Cardiac muscle cell (in vitro differentiated cells and primary cell): ENCODE data around the gene SHISA3. TPM values are rescaled to one million over a fixed set of nuclear protein-coding genes. Genes with fewer than 3 reads are reported as not detected.
"Not testable (repeated sequence)": the region's sequence is repeated elsewhere in the genome, so short reads cannot be mapped to it uniquely, and the experiment has no call there.

Source experiments
- DNase-seq, 2 donors: peaks; one replicate each; pipeline versions ENCODE4 v3.0.0 to v3.0.0-alpha.2; 2010 to 2017; ENCODE audit warnings: low read depth in 1 of 2, low spot score in 1 of 2
- H3K27ac ChIP-seq: fragments of 200-600 bp; sonication (generic); 2 replicates; pipeline ENCODE4 v1.5.1; 2016
- H3K27me3 ChIP-seq: fragments of 200-600 bp; sonication (generic); 2 replicates; pipeline ENCODE4 v1.6.0; 2016; ENCODE audit warnings: control low read depth
- H3K36me3 ChIP-seq: fragments of 200-600 bp; sonication (generic); 2 replicates; pipeline ENCODE4 v1.5.1; 2016; ENCODE audit warnings: control low read depth
- H3K4me1 ChIP-seq: fragments of 200-600 bp; sonication (generic); 2 replicates; pipeline ENCODE4 v1.8.1; 2017; ENCODE audit warnings: low read depth, mild to moderate bottlenecking, mixed run types
- H3K4me3 ChIP-seq: fragments of 200-600 bp; sonication (generic); 2 replicates; pipeline ENCODE4 v1.5.1; 2016; ENCODE audit warnings: mild to moderate bottlenecking
- H3K9me3 ChIP-seq: fragments of 200-600 bp; sonication (generic); 2 replicates; pipeline ENCODE4 v1.5.1; 2017; ENCODE audit warnings: low read depth, mild to moderate bottlenecking, control low read depth
- CTCF ChIP-seq: IDR thresholded peaks from 2 replicates; pipeline ENCODE4 v1.5.1; 2012; ENCODE audit warnings: low read depth, mild to moderate bottlenecking, low read length
- polyA plus RNA-seq: library from polyadenylated mRNA; unstranded; fragments of >200 nt; fragmentation: Nextera tagmentation; extraction: Ambion mirVana; gene quantifications from 2 replicates; pipeline ENCODE4 v1.2.1, GENCODE V29; 2016
- total RNA-seq: library from RNA; depleted of rRNA; stranded (reverse); fragments of >200 nt; gene quantifications from 2 replicates; pipeline ENCODE4 v1.2.3, GENCODE V29; 2016

The SHISA3 gene
- total and polyA plus RNA-seq, 2 experiments from 2014 or later: 12.7 to 13.3 TPM

GRCh38 chr4:42364266-42365053 lies 32.8 kb upstream of the SHISA3 start:
- no peak for DNase-seq
- H3K27me3 ChIP-seq: peaks cover 4% of the 10 kb centered on the region

GRCh38 chr4:42366959-42367358 lies 30.3 kb upstream of the SHISA3 start:
- no peaks in the 10 kb centered on the region for H3K36me3 ChIP-seq
- H3K9me3 ChIP-seq: no peaks in the 10 kb centered on the region
- DNase-seq: no peak
- H3K4me3 ChIP-seq: no peak overlapping the region
- H3K4me1 ChIP-seq: no peaks in the 10 kb centered on the region
- TF ChIP-seq CTCF: no peak
- no peak overlapping the region for H3K27ac ChIP-seq
- no peaks in the 10 kb centered on the region for H3K27me3 ChIP-seq

More at GRCh38 chr4:42364266-42365053, 32.8 kb upstream of the SHISA3 start:
- Histone ChIP-seq H3K36me3 (no peaks in the 10 kb centered on the region), H3K9me3 (no peaks in the 10 kb centered on the region), H3K27ac (no peak overlapping the region), H3K4me3 (no peak overlapping the region), H3K4me1 (no peaks in the 10 kb centered on the region)
- no peak for TF ChIP-seq CTCF

GRCh38 chr4:42369489-42369888 lies 27.8 kb upstream of the SHISA3 start:
- H3K27ac ChIP-seq: no peak overlapping the region
- H3K27me3 ChIP-seq: no peaks in the 10 kb centered on the region
- TF ChIP-seq CTCF: no peak
- no peaks in the 10 kb centered on the region for H3K9me3 ChIP-seq
- H3K4me3 ChIP-seq: no peak overlapping the region
- H3K36me3 ChIP-seq: no peaks in the 10 kb centered on the region
- no peak for DNase-seq
- H3K4me1 ChIP-seq: no peaks in the 10 kb centered on the region

- DNase-seq: peak; percentile 56 to 82
- TF ChIP-seq CTCF: peak; percentile 74
- Histone ChIP-seq H3K4me1 (no peaks in the 10 kb centered on the region), H3K9me3 (no peaks in the 10 kb centered on the region), H3K36me3 (no peaks in the 10 kb centered on the region), H3K4me3 (no peak overlapping the region), H3K27me3 (no peaks in the 10 kb centered on the region), H3K27ac (no peak overlapping the region)
Observed at GRCh38 chr4:42371305-42372252, 25.7 kb upstream of the SHISA3 start.

GRCh38 chr4:42372303-42372702 lies 25.0 kb upstream of the SHISA3 start:
- not testable (repeated sequence) for H3K36me3 ChIP-seq, H3K4me3 ChIP-seq, H3K9me3 ChIP-seq

More at GRCh38 chr4:42372303-42372702, 25.0 kb upstream of the SHISA3 start:
- not testable (repeated sequence) for H3K27ac ChIP-seq, H3K4me1 ChIP-seq, H3K27me3 ChIP-seq, DNase-seq
